OCI-LY7 (cell line): ENCODE results near the gene CTCF. TPM values are rescaled to one million over a fixed set of nuclear protein-coding genes. Genes with fewer than 3 reads are reported as not detected.

ENCODE experiments used
- BruUV-seq: library from RNA; stranded (reverse); fragments of 400-500 nt; replicated peaks from 2 replicates; lab custom pipeline; 2021; lab: Mats Ljungman, UMichigan
- CTCF ChIA-PET: fragments of 300-600 bp; sonication (Branson Sonifier 250); formaldehyde crosslinking; loops from one replicate; lab custom pipeline; 2022; ENCODE audit warnings: antibody characterized with exemption; ENCODE audit not compliant: unreplicated experiment; lab: Charles Lee
- POLR2A ChIA-PET: fragments of 300-600 bp; sonication (Branson Sonifier 250); formaldehyde crosslinking; loops from one replicate; lab custom pipeline; 2022; ENCODE audit warnings: antibody characterized with exemption; lab: Charles Lee
- DNase-seq: peaks from one replicate; pipeline ENCODE4 v3.0.0-alpha.2; 2015; ENCODE audit warnings: low spot score
- H2AFZ ChIP-seq: fragments of 200-600 bp; sonication (generic), shearing (Covaris generic); 2 replicates; pipeline ENCODE4 v1.6.1; 2014; ENCODE audit warnings: mild to moderate bottlenecking, antibody characterized with exemption, low read length, moderate library complexity
- H3K27ac ChIP-seq: fragments of 200-600 bp; sonication (generic); 2 replicates; pipeline ENCODE4 v1.5.1; 2014; ENCODE audit warnings: mixed run types, low read depth, mild to moderate bottlenecking, moderate library complexity, low read length, inconsistent platforms; ENCODE audit not compliant: poor library complexity, severe bottlenecking
- H3K36me3 ChIP-seq: fragments of 200-600 bp; sonication (generic); 2 replicates; pipeline ENCODE4 v1.6.1; 2014; ENCODE audit warnings: mild to moderate bottlenecking, antibody characterized with exemption, low read length, moderate library complexity, mixed read lengths; ENCODE audit not compliant: insufficient read depth
- H3K4me1 ChIP-seq: fragments of 200-600 bp; sonication (generic); 2 replicates; pipeline ENCODE4 v1.5.1; 2014; ENCODE audit warnings: mild to moderate bottlenecking, low read length; ENCODE audit not compliant: insufficient read depth, poor library complexity, severe bottlenecking
- H3K4me2 ChIP-seq: fragments of 200-600 bp; sonication (generic); 2 replicates; pipeline ENCODE4 v1.6.1; 2014; ENCODE audit warnings: mild to moderate bottlenecking, low read length
- H3K4me3 ChIP-seq: fragments of 200-600 bp; sonication (generic); 2 replicates; pipeline ENCODE4 v1.5.1; 2014; ENCODE audit warnings: mild to moderate bottlenecking, low read depth, low read length; ENCODE audit not compliant: poor library complexity, severe bottlenecking
- H3K79me2 ChIP-seq: fragments of 200-600 bp; sonication (generic); 2 replicates; pipeline ENCODE4 v1.6.1; 2016; ENCODE audit warnings: low read depth, mild to moderate bottlenecking, low read length, moderate library complexity, mixed read lengths; ENCODE audit not compliant: insufficient read depth
- H3K9me2 ChIP-seq: fragments of 200-600 bp; sonication (generic); 2 replicates; pipeline ENCODE4 v1.6.1; 2016; ENCODE audit warnings: mild to moderate bottlenecking, low read length, mixed read lengths; ENCODE audit not compliant: insufficient read depth
- H3K9me3 ChIP-seq: fragments of 200-600 bp; sonication (generic); 2 replicates; pipeline ENCODE4 v1.6.1; 2014; ENCODE audit warnings: mild to moderate bottlenecking, mixed run types, low read length, mixed read lengths
- H4K20me1 ChIP-seq: fragments of 200-600 bp; sonication (generic); 2 replicates; pipeline ENCODE4 v1.6.1; 2014; ENCODE audit warnings: mild to moderate bottlenecking, antibody characterized with exemption, low read length, moderate library complexity, mixed read lengths; ENCODE audit not compliant: insufficient read depth
- CTCF ChIP-seq: fragments of 200-600 bp; sonication (generic); conservative IDR thresholded peaks from 2 replicates; pipeline ENCODE4 v1.5.1; 2014; ENCODE audit warnings: mild to moderate bottlenecking, antibody characterized with exemption, low read length, moderate library complexity, mixed read lengths
- EZH2phosphoT487 ChIP-seq: fragments of 200-600 bp; sonication (generic); IDR thresholded peaks from 2 replicates; pipeline ENCODE4 v1.6.1; 2018; ENCODE audit warnings: low read depth, borderline replicate concordance, mild to moderate bottlenecking, mixed run types, antibody characterized with exemption, low read length, moderate library complexity, mixed read lengths
- intact Hi-C: fragments of 100-400 bp; cut with micrococcal nuclease; formaldehyde crosslinking; loops from one replicate; pipeline ENCODE4 v1.10.0; 2022; ENCODE audit not compliant: unreplicated experiment
- total RNA-seq, 2 experiments: library from RNA; depleted of rRNA in 1 of 2; stranded (reverse); fragments of >200 nt in 1 of 2; shearing (Covaris generic) in 1 of 2; gene quantifications; 2 replicates each; pipeline ENCODE4 v1.2.3, GENCODE V29; 2014 to 2022

The CTCF gene
- total RNA-seq, 2 experiments from 2014 or later, result 70.6 to 83.5 TPM

GRCh38 chr16:67672739-67673662 lies 110.7 kb downstream of the CTCF start:
- no TSS peak for BruUV-seq
- Histone ChIP-seq H3K9me3 (no peaks in the 10 kb centered on the region), H3K79me2 (no peaks in the 10 kb centered on the region), H3K4me2 (no peak overlapping the region), H2AFZ (no peak overlapping the region), H4K20me1 (no peaks in the 10 kb centered on the region), H3K36me3 (no peaks in the 10 kb centered on the region), H3K4me1 (peaks cover 16% of the 10 kb centered on the region), H3K27ac (no peak overlapping the region), H3K4me3 (no peak overlapping the region), H3K9me2 (no peaks in the 10 kb centered on the region)
- TF ChIP-seq CTCF (peak; percentile 94), EZH2phosphoT487 (no peak)
- ChIA-PET POLR2A (interaction anchor here (0.5 kb wide), 1 partner anchor 34 kb away, joined by 4 read pairs; no protein-coding TSS in a partner anchor), CTCF (interaction anchor here (0.6 kb wide), 1 partner anchor 209 kb away, joined by 4 read pairs; no protein-coding TSS in a partner anchor)
- intact Hi-C loops, result loop anchor here (1.0 to 10.0 kb wide), 3 partner anchors 143 to 372 kb away; no protein-coding TSS in a partner anchor
- DNase-seq, result peak; percentile 80

- H4K20me1 ChIP-seq, result no peaks in the 10 kb centered on the region
- H3K4me2 ChIP-seq, result no peak overlapping the region
- no peaks in the 10 kb centered on the region for H3K36me3 ChIP-seq
- no peak overlapping the region for H3K4me3 ChIP-seq
- no peaks in the 10 kb centered on the region for H3K79me2 ChIP-seq
- H3K4me1 ChIP-seq, result peaks cover 6% of the 10 kb centered on the region
- TF ChIP-seq CTCF (no peak), EZH2phosphoT487 (no peak)
- H2AFZ ChIP-seq, result no peak overlapping the region
- BruUV-seq, result no TSS peak
- ChIA-PET CTCF (interaction anchor here (0.6 kb wide), 1 partner anchor 210 kb away, joined by 4 read pairs; no protein-coding TSS in a partner anchor), POLR2A (no interaction called here)
- no peaks in the 10 kb centered on the region for H3K9me3 ChIP-seq
- DNase-seq, result no peak
- H3K27ac ChIP-seq, result no peak overlapping the region
- no peaks in the 10 kb centered on the region for H3K9me2 ChIP-seq
- intact Hi-C loops, result loop anchor here (10.0 kb wide), 1 partner anchor 371 kb away; no protein-coding TSS in a partner anchor
These were observed 111.6 kb downstream of the CTCF start for GRCh38 chr16:67673712-67674580.
